ENCODE data around the gene C10orf67.
"Not testable (repeated sequence)": the region's sequence is repeated elsewhere in the genome, so short reads cannot be mapped to it uniquely, and the experiment has no call there.

GRCh38 chr10:23350706-23351105, 6.1 kb upstream of the C10orf67 start:
- not testable (repeated sequence) for TF ChIP-seq CTCF (conservative IDR thresholded peaks at IDR 0.05; ENCODE audit: low read depth, low read length); EZH2 (IDR thresholded peaks at IDR 0.05; ENCODE audit: borderline replicate concordance, low read depth, low read length, poor library complexity, severe bottlenecking)

All from A673 (cell line).